NCI-H2196 treated with DMSO at 0.1 percent for 48 hours (cell line): ENCODE measurements around the gene CAPS.

Experiments
- DNase-seq: peaks from one replicate; lab custom pipeline; 2025; ENCODE audit not compliant: unreplicated experiment; lab: John Stamatoyannopoulos, UW

Gene CAPS

DNA sequence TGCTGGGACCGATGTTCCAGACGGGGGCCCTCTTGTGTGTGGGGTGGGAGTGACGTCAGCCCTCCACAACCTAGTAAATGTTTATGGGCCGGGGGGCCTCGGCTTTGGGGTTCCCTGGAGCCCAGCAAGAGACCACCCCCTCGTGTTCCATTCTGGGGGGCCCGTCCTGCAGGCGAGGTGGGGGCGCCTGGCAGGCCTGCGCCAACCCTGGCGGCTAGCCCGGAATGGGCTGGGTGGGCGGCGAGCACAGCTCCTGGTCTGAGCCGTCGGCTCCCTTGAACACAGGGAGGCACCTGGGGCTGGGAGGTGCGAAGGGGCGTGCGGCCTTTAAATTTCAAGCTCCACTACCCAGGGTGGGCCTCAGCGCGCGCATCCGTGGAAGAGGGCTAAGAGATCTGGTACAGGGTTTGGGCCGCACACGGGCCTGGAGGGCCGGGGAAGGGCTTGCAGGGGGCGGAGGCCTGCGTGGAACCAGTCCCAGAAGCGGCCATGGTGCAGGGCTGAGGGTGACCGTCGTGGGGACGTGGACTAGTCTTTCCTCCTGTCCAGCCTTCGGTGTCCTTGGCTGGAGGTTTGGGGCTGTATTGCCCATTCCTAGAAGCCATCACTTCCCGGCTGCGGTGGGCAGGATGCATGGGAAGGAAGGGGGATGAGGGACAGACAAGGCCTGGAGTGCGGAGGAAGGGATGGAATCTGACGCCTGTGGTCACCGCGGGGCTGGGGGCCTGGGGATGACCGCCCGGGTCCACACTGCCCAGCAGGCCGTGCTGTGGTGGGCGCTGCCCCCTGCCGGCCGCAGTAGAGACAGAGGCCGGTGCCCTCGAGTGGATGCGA is 21.9 kb upstream of the CAPS start:
- no peak for DNase-seq

DNA sequence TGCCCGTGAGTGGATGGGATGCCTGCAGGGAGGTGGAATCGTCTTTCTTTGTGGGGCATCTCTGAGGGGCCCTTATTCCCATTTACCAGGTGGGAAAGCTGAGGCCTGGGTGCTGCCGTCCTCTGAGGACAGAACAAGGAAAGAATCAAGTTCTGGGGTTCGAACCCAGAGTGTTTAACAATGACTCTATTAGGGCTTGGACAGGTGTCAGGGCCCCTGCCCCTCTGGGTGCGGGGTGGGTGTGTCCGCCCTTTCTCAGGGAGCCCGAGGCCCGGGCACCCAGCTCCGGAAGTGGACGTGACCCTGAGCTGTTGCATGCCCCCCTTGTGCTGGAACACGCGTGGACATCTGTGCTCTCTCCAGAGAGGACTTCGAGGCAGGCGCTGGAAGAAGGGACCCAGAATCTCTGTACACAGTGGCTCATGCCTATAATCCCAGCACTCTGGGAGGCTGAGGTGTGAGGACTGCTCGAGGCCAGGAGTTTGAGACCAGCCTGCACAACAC is 21.2 kb upstream of the CAPS start:
- no peak for DNase-seq

DNA sequence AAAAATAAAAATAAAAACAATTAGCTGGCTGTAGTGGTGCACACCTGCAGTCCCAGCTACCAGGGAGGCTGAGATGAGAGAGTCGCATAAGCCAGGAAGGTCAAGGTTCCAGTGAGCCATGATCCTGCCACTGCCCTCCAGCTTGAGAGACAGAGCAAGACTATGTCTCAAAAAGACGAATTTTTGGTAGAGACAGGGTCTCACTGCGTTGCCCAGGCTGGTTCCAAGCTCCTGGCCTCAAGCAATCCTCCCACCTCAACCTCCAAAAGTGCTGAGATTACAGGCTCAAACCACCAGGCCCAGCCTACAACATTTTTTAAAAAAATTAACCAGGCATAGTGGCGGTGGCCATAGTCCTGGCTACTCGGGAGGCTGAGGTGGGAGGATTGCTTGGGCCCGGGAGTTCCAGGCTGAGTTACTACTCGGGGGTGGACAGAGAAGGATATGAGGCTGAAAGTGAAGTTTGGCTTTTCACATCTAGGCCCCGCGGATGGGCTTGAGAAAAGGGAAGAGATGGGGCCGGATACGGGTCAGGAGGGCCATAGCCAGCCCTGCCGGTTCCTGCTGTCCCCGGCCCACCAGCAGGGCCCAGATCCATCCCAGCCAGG is 20.7 kb upstream of the CAPS start:
- DNase-seq, result no peak

DNA sequence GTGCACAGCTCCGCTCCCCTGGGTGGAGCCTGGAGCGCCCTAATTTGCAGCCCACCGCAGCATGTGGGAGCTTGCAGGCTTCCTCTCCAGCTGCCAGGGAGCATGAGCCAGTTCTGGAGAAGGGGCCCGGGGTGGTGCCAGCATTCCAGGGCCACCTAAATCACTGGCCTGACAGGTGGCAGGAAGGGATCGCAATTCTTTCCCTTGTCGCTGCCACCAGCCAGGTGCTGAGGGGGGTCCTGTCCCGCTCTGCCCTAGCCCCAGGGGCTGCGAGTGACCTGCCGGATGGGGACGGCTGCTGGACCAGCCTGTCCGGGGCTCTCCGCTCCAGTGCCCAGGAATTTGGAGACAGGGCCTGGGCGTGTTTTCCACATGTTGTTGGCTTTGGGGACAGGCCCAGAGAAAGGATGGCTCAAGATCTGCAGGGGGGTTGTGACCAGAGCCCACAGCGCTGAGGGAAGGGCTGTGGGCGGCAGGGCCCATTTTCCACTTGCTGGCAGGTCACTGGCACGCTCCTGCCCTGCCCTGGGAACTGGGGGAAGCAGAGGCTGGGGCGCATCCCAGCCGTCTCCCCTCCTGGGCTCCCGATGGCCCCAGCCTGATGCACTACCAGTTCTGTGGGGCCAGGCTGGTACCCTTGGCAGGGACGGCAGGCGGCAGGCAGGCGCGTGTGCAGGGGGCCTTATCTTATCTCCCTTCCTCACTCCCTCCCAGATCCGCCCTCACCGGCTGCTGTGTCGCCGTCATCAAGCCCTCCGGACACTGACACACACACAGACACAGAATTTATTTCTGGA is 19.9 kb upstream of the CAPS start:
- DNase-seq, result no peak

DNA sequence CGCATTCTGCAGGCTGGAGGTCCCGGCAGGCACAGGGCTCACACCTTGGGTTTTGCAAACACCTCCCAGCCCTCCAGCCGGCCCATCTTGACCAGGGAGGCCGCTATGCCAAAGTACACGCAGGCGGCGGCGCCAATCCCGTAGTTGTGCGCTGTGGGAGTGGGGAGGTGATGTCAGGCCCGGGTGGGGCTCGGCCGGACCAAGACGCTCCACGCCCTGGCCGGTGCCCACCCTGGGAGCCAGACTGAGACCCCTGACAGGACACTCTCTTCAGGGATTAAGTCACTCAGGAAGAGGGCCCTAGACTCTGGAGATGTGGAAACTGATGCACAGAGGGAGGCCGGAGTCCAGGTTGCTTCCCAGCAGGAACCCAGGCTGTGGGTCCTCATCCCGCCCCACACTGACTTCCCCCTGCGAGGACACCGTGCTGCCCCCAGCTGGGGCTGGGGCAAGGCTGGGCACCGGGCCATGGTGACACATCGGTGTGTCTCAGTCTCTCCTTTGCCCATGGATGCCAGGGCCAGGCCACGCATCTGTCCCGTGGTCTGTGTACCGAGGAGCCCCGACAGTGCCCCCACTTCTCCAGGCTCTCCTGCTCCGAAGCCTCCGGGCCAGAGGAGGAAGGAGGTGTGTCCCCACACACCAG is 19.2 kb upstream of the CAPS start:
- DNase-seq, result no peak

DNA sequence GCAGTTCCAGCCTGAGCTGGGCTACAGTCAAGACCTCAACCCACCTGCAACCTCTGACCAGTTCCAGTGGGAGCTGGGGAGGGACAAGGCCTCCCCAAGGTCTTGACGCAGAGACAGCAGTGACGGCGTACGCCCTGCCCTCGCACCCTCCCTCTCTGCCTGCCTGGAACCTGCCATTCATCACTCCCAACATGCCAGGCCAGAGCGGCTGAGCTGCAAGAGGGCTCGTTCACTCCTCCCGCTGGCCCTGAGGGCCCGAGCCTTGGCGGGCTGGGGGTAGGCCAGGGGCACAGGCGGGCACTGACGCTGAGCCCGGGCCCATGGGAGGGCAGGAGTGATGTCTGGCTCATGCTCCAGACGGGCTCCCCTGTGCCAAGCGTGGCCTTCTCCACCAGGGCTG is 18.6 kb upstream of the CAPS start:
- no peak for DNase-seq

DNA sequence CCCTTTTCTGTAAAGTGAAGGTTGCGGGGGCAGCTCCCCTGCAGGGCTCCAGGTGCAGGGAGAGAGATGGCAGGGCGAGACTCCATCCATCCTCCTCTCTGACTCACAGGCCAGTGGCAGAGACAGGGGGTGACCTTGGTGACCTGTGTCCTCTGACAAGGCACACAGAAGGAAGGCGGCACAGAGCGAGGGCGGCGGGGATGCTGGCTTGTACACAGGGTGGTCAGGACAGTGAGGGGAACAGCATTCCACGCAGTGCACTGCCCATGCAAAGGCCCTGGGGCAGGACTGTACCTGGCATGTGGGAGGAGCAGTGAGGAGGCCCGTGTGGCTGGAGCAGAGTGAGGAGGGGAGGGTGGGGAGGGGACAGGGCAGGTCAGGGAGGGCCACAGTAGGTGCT is 18.2 kb upstream of the CAPS start:
- no peak for DNase-seq

DNA sequence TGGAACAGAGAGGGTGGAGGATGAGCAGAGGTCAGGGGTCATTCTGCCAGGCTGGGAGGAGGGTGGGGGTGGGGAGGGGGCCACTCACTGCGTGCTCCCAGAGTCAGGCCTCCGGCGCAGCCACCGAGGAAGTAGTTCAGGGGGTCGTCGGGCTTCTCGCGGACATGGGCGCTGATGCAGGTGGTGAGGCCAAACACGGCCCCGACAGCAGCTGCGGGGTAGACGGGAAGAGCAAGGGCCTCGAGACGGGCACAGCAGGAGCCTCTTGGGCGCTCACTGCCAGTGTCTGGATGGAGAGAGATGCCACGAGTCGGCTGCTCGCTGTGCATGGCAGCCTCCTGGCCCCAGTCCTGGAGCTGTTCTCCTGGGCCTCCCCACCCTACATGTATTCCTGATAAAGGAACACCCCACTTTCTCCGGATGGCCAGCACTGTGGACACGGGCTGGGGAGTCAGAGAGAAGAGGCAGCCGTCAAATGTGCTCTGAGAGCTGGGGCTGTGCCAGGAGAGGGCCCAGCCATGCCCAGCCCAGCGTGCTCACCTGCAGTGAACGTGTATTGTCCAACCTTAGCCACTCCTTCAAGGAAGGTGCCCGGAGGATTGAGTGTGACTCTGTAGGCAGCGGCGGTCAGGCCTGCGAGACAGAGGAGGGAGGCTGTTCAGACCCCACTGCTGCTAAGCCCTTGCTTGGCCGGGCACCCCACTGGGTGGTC is 17.5 kb upstream of the CAPS start:
- DNase-seq, result no peak

DNA sequence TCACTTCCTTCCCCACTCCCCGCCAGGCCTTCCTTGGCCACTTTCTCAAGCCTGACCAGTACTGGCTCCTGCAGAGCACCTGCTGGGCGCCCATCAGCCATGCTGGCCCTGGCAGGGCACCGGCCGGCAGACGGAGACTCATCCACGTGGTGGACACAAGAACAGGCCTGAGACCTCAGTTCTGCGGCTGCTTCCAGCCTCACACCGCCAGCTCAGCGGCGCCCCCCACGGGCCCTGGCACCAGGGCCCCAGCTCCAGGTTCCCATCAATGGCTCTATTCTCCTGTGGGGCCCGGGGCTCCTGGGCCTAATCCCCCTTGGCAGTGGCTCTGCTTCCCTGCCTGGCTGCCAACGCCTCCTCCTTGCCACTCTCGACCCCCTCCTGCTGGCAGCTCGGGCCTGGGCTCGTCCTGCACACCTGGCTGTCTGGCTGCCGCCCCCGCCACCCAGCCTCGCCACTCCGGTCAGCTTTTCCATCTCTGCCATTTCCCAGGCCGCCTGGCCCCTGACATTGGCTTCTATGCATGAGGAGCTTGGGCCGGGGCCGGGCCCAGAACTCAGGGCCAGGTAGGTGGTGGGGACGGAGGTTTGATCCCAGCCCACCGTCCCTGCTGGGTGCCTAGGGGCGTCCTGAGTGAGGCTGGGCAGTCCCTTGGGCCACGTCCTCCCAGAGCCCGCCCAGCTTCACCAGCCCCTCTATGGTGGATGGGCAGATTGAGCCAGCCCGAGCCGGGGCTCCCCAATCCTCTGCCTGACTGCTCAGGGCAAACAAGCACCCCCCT is 16.7 kb upstream of the CAPS start:
- DNase-seq, result no peak

DNA sequence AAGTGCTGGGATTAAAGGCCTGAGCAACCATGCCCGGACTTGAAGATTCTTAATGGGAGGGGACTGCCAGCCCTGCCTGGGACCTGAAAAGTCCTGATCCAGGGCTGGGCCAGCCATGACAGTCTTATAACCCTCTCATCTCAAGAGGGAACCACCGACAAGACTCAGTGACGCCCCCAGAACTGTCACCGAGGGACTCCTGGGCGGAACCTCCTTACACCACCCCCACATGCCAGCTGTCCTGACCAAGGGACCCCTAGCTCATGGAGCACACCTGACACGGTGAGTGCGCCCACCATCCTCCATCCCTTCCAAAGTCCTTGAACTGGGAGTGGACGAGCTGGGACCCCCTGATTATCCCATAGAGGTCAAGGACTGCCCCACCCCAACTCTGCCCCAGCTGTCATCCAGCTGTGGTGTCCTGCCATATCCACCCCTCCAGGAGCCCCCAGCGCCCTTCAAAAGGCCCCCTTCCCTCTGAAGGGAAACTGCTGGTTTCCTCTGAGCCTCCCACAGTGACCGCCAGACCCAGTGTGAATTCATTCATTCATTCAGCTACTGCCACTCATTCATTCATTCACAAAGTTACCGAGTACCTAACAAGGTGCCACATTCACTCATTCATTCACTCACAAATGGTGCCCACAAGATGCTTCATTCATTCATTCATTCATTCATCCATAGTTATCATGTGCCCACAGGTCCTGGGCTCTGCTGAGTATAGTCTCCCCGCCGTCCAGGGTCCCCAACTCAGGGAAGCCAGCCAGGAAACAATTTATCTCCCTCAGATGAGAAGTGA is 14.1 kb upstream of the CAPS start:
- DNase-seq, result no peak

DNA sequence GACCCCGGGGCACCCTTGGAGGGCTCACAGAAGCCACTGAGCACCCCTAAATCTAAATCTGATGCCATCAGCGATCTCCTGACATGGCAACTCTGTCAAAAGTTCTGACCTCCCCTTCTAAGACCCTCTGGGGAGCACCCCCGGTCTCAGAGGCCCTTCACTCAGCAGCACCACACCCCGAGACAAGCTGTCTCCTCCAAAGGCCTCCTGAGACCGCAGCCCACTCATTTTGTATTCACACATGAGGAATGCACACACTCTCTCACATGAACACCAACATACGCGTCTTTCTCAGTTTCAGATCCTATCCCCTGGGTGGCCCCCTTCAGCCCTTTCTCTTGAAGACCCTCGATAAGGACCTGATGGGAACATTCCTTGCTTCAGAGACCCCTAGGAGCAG is 13.1 kb upstream of the CAPS start:
- DNase-seq, result no peak

DNA sequence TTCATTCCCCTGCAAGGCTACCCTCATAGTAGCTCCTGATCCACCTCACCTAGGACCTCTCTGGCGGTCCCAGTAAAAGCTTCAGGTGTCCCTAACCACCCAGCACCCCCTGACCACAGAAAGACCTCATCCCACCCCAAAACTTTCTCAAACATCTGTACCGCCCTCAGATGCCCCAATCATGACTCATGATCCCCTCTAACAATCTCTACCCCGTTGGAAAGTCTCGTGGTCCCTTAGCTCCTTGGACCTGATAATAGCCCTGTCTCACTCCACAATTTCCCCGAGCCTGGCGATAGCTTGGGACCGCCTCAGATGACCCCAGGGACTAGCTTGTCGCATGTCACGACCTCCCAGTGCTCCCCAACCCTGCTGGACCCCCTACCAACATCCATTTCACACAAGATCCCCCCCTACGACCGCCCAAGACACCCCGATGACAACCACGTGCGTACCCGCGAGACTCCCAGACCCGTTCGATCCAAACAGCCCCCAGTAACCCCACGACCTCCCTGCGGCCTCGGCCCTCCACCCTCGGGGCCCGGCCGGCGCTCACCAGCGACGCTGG is 10.9 kb upstream of the CAPS start:
- no peak for DNase-seq

DNA sequence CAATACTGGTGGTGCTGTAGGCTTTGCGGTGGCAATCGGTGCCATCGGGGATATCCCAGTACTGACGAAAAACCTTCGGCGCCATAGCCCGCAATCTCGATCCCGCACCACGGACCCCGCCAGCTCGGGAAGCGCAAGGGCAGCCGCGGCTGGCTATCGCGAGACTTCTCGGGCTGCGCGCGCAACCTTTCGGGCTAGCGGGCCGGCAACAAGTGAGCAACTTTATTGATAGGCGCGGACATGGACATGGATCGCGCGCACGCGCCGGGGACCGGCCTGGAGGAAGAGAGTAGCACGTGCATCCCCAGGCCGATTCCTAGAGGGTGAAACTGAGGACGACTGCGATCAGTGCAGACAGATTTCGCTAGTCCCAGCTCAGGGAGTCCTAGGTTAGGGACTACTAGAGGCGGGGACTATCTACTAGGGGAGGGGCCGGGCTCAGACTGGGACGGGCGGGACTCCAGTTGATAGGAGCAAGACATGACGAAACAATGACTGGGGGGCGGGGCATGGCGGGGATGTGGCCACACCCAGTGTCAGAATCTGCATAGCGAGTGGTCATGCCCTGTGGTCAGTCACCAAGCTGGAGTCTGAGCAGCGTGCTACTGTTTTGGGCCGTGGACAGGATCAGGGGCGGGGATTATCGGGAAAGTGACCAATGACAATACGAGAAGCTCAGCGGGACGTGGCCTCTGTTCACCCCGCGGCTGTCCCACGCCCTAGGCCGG is 10.3 kb upstream of the CAPS start, which contains the start of gene NDUFA11:
TSS of gene NDUFA11 (minus strand) at position 167 of the 728 bp plus-strand sequence. CDS start at position 85, 82 bp downstream.
- DNase-seq, result peak; percentile 95

DNA sequence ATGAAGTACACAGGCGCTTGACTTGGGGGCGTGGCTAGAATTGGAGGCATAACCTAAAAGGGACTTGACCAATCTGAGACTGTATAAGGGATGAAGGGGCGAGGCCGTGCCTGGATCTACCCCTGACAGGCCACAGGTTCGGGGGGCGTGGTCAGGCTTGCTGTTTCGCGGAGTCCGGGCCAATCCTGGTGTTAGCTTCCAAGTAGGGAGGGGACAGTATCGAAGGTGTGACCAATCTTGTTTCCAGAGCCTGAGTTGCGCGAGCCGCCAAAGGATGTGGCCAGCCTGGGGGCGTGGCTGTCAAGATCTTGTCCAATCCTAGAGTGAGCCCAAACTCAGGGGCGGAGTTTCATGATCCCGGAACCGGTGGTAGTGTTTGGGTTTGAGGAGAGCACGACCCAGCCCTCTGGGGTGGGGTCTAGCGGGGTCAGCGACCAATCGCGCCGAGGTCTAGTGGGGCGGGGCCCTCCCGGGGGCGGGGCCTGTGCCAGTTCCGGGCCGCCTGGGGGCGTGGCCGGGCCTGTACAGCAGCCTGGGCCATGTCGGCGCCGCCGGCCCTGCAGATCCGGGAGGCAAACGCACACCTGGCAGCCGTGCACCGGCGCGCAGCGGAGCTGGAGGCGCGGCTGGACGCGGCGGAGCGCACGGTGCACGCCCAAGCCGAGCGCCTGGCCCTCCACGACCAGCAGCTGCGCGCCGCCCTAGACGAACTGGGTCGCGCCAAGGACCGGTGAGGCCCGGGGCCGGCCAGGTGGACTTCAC is 9.5 kb upstream of the CAPS start, which contains the start of gene VMAC:
TSS of gene VMAC (plus strand) at position 521 of the 762 bp plus-strand sequence. CDS start at position 540, 19 bp downstream.
- peak; percentile 100 for DNase-seq

DNA sequence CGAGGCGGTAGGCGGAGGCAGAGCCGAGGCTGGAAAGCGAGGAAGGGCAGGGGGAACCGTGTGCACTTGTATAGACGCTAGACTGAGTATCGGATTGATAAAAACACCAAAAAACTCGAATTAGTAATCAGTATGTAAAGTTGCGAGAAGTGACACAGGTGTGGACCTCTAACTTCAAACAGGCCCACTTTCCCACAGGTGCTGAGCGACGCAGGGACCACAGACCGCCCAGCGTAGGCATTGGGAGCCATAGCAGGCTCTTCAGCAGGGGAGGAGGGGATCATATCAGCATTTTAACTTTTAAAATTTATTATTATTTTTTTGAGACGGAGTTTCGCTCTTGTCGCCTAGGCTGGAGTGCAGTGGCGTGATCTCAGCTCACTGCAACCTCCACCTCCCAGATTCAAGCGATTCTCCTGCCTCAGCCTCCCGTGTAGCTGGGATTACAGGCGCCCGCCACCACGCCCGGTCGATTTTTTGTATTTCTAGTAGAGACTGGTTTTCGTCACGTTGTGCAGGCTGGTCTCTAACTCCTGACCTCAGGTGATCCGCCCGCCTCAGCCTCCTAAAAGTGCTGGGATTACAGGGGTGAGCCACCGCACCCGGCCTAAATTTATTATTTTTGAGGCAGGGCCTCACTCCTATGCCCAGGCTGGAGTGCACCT is 8.8 kb upstream of the CAPS start:
- no peak for DNase-seq

DNA sequence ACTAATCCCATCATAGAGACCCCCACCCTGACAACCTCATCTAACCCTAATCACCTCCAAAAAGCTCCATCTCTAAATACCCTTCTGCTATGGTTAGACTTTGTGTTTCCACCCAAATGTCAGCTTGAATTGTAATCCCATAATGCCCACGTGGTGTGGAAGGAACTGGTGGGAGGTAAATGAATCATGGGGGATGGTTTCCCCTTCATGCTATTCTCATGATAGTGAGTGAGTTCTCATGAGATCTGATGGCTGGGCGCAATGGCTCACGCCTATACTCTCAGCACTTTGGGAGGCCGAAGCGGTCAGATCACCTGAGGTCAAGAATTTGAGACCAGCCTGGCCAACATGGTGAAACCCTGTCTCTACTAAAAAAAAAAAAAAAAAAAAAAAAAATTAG is 6.8 kb upstream of the CAPS start:
- no peak for DNase-seq
